GM12873 (cell line): ENCODE results near the gene NEU4.

Experiments
- TF ChIP-seq, protein P1 (sequence below): IDR thresholded peaks from 2 replicates; pipeline ENCODE4 v1.5.1; 2012; ENCODE audit warnings: low read depth, mild to moderate bottlenecking, moderate library complexity, low read length, control low read depth; ENCODE audit not compliant: insufficient read depth; ENCODE audit errors: missing control alignments

The NEU4 gene

DNA sequence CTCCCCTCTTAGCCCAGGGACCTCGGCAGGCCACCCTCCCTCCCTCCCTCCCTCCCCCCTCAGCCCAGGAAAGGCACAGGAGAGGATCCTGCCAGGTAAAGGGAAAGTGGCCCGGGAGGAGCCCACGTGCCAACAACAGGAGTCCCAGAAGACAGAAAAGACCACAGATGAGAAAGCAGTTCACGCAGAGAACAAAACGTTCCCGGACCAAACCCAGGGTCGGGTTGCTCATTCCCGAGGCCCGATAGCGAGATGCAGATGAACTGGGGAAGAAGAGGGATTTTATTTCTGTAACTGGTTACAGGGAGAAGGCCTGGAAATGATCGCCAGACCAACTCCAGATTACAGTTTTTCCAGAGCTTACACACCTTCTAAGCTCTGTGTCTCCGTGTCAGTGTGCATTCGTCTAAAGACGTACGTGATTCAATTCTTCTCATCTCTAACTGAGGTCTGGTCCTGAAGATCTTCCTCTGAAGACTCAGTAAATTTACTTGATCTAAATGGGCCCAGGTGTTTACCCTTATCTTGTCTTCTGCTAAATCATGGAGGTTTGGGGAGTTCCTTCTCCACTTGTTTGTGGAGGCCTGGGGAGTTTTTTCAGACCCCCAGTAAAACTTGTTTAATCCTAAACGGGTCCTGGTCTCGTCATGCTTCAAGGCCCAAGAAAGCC is 807 bp upstream of the NEU4 start:
- TF ChIP-seq, protein P1, sequence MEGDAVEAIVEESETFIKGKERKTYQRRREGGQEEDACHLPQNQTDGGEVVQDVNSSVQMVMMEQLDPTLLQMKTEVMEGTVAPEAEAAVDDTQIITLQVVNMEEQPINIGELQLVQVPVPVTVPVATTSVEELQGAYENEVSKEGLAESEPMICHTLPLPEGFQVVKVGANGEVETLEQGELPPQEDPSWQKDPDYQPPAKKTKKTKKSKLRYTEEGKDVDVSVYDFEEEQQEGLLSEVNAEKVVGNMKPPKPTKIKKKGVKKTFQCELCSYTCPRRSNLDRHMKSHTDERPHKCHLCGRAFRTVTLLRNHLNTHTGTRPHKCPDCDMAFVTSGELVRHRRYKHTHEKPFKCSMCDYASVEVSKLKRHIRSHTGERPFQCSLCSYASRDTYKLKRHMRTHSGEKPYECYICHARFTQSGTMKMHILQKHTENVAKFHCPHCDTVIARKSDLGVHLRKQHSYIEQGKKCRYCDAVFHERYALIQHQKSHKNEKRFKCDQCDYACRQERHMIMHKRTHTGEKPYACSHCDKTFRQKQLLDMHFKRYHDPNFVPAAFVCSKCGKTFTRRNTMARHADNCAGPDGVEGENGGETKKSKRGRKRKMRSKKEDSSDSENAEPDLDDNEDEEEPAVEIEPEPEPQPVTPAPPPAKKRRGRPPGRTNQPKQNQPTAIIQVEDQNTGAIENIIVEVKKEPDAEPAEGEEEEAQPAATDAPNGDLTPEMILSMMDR, result no peak

DNA sequence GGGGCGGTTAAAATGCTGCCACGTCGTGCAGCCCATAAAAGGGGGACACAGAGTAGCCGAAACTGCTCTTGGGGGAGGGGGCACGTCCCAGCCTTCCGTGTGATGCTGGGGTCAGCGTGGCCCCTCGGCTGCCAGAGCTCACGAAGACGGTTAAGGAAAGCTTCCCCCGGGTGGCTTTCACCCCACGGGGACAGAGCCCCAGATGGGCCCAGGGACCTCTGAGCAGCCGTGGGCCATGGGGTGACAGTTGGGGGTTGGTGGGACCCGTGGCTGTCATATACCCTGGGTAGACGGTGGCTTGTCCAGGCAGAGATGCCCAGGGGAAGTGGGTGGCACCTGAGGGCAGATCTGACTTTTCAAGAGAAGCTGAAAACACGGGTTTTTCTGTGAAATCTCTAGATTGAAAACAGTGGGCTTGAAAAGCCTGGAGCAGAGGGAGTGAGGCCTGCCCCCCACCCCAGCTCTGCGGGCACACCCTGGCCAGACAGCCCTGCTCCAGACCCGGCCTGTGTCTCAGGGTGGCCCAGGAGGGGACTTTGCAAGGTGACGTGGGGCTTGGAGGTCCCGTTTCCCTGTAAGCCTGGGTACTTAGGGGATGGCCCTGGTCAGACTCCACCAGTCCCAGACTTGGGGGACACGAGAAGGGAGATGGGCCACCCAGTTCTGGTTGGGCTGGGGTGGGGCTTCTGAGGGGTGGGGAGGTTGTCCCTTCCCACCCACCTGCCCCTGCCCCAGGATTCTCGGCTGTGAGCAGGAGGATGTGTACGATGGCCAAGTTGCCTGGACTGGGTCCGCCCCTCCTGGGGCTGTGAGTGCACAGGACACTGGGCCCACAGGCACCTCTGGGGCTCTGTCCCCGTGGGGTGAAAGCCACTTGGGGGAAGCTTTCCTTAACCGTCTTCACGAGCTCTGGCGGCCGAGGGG is 652 bp downstream of the NEU4 start:
- TF ChIP-seq, protein P1, result no peak

DNA sequence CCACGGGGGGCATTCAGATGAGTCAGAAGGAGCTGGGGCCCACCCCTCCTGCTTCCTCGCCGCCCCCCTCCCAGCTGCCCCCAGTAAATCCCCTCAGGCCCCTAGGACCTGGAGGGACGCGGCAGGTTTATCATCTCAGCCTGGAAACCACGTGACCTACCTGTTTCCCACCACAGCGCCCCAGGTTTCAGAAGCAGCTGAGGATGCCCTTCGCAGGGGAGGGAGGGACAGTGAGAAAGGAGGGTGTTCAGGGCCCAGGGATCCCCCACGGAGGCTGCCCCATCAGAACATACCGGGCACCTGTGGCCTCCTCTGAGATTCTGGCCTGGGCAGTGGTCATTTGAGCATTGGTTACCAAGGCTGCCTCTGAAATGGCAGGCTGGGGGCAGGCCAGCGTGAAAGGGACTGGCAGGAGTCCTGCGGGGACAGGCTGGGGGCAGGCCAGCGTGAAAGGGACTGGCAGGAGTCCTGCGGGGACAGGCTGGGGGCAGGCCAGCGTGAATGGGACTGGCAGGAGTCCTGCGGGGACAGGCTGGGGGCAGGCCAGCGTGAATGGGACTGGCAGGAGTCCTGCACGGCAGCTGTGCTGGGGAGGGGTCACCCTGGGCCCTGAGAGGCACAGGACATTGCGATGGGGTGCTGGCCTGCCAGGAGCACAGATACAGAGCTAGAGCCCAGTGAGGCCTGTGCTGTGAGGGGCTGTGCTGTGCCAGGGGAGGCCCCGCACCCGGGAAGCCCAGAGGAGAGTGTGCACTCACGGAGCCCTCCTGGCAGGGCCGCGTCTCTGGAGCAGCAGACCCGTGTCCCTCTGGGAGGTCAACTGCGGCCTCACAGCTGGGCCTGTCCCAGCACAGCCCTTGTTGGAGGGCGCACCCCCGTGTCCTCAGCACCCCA is 1.6 kb downstream of the NEU4 start:
- TF ChIP-seq, protein P1, result no peak

DNA sequence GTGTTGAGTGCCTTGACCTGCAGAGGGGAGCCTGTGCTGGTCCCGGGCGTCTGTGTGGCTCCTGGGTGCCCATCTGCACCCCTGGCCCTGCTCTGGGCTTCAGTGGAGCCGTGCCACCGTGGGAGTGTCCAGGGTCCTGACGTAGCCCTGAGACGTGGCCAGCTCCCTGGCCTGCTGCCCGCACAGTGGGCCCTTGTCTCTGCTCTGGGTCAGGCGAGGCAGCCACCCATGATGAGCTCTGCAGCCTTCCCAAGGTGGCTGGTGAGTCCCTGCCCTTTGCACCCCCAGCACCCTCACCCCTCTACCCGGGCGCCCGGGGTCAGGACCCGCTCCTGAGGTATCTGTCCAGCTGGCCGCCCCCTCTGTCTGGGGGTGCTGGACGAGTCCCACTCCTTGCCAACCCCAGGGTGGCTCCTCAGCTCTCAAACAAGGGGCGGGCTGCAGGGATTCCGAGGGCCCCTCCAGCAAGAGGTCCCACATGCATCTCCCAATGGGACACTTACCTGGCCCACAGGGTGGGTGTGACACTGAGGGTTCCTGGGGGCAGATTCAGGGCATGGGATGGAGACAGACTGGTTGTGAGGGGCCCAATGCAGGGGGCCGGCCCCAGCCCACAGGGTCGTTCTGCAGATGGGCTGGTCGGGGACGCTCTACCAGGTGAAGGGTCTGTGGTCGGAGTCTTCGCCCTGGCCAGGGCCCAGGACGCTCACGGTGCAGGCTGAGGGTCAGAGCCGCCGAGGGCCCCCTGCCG is 2.4 kb downstream of the NEU4 start:
- TF ChIP-seq, protein P1, result no peak

DNA sequence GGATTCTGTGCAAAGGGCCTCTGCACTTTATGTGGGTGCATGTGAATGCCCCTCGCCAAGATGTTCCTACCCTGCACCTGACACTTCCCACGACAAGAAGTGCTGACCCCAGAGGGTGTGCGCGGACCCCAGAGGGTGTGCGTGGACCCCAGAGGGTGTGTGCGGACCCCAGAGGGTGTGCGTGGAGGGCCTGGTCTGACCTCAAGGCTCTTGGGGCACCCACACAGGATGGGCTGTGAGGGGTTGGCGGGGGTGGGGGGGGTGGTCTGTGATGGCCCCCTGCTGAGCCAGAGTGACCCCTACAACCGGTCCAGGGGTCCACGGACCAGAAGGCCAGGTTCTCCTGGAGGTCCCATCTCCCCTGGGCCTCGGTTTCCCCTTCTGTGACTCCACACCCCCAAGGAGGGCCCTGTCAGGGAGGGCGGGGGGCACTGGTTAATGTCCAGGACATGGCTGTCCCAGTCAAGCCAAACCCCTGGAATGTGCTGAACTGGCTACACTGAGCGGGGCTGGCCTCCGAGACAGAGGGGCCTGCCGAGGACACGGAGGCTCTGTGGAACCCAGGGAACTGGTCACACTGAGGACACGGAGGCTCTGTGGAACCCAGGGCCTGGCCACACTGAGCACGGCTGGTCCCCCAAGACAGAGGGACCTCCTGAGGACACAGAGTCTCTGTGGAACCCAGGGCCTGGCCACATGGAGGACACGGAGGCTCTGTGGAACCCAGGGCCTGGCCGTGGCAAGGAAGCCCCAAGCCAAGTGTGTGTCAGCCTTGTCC is 3.1 kb downstream of the NEU4 start:
- TF ChIP-seq, protein P1, result no peak
